GM19324 (cell line): ENCODE measurements around the gene EPM2A.
A peak's percentile ranks its signal among the peaks of the same experiment; 100 is the strongest.
"Not testable (repeated sequence)": the region's sequence is repeated elsewhere in the genome, so short reads cannot be mapped to it uniquely, and the experiment has no call there.

Experiments used
- ATAC-seq: cut with Tn5 transposase; IDR thresholded peaks from one replicate; pipeline ENCODE4 v1.9.1; 2021; ENCODE audit warnings: mild to moderate bottlenecking, moderate library complexity; ENCODE audit not compliant: unreplicated experiment, low FRiP score

Gene EPM2A

GRCh38 chr6:145735356-145736165 is at the start of gene EPM2A:
TSS of gene EPM2A (minus strand) at chr6:145735520. CDS start at chr6:145735498, 22 bp downstream.
- peak; percentile 81 for ATAC-seq

GRCh38 chr6:145784683-145785082 is 49.4 kb upstream of the EPM2A start:
- ATAC-seq: peak; percentile 84

DNA sequence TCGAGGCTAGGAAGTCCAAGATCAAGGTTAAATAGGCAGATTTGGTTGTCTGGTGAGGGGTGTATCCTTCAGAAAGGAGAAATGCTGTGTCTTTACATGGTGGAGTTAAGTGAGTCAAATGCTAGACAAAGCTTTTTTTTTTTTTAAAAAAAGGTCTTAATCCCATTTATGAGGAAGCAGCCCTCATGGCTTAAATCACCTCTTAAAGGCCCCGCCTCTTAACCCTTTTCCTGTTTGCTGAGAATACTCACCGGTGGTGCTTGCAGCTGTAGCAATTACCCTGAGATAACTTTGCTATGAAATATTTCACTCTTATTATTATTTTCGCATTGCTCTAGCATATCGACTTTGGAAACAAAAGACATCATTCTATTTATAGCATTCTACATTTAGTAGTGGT is 48.5 kb upstream of the EPM2A start:
- ATAC-seq: no peak

DNA sequence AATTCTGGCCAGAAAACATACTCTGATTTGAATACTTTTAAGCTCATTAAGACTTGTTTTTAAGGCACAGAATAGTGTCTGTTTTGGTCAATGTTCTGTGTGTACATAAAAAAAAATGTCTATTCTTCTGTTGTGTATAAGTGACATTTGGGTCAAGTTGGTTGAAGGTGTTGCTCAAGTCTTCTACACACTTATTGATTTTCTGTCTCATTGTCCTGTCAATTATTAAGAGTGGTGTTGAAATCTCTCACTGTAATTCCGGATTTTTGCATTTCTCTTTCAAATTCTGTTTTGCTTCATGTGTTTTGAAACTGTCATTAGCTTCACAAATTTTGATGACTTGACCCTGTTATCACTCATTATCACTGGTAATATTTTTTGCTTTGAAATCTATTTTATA is 37.5 kb upstream of the EPM2A start:
- no peak for ATAC-seq

- no peak for ATAC-seq
Observed at GRCh38 chr6:145765449-145765848, 30.1 kb upstream of the EPM2A start.

DNA sequence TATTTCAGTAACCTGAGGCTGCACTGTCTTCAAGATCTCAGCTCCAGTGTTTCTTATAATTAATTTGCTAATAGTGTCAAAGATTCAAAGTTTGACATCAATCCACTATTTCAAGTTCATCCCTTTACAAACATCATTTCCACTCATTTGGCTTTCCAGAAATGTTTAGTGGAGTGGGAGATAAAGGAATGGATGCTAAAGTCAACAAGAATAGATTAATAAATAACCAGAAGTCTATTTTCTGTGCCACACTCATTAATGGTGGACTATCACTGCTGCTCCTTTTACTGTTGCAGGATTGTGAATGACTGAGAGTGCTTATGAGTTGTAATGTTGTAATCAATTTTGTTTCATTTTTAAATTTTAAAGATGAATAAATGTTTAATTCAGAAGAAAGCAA is 28.4 kb upstream of the EPM2A start:
- ATAC-seq: no peak

DNA sequence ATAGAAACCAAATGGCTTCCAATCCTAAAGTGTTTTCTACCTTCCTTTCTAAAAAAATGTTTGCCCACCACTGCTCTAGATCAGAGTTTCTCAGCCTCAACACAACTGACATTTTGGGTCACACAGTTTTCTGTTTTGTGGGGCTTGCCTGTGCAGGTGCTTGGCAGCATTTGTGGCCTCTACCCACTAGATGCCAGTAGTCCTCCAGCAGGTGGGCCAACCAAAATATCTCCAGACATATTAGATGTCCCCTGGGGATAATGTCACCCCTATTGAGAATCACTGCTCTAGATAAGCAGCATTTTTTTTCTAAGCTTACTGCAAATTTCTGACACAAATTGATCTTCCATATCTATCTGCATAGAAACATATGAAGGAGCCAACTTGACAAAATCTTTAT is 26.3 kb upstream of the EPM2A start:
- ATAC-seq: peak; percentile 83

DNA sequence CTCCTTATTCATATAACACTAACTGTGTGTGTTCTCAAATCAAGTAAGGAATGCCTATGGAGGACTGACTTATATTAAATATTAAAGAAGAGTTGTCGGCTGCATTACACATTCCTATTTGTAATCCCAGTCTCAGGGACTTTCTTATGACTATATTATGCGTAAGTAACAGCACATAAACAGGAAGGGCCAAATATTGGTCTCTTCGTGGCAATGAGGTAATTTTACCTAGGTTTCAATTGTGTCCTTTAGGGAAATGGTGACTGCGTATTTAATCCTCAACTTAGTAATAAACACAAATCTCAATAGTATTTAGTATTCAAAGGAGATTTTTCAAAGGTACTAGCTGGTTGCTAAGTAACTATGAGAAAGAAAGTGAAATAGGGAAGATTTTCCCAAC is 22.8 kb upstream of the EPM2A start:
- no peak for ATAC-seq

DNA sequence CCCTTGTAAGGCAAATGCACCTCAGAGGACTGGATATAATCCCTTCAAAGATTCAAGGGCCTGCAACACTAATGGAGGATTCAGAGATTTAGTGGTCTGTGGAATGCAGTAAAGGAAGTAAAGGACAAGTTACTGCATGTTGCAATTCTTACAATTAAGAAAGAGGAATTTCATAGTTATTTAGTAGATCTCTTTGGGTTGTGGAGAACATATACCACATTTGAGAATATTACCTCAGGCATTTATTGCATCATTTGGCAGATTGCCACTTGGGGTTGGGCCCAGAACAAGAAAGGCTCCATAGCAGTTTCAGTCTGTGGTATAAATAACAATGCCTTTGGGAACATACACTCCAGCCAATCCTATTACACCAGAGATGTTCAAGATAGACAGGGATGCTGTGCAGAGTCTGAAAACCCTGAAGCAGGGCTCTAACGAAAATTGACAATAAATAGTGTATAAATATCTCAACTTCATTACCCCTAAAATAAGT is 20.9 kb upstream of the EPM2A start:
- no peak for ATAC-seq

DNA sequence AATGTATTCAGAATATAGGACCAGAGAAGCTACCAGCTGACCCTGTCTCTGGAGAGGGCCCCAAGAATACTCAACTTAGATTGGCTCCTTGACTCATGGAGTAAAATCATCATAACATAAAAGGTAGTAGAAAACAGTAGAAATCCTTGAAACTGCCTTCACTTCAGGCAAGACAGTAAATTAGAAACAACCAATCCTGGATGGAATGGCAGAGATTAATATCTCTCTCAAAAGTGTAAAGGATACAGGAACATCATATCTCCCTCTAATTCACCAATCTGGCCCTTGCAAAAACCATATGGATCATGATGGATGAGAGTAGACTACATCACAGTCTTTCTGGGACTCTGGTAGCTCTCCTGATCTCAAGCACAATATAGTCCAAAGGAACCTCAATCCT is 20.4 kb upstream of the EPM2A start:
- ATAC-seq: no peak

GRCh38 chr6:145752638-145753037 is 17.3 kb upstream of the EPM2A start:
- ATAC-seq: no peak

DNA sequence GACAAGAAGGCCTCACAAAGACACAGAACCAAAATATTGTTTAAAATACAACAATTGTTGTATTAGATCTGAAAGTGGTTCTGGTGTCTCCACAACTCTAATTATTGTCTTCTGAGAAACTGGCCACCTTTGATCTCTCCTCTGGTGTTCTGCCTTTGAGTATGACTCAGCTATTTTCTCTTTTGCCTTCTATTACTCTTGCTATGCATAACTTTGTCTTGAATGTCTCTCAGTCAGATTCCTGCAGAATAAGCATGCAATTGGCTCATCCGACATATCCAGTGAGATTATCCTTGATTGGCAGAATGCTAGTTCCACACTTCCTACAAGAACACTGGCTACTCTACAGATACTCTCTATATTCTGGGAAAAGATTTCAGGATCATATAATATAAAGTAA is 14.3 kb upstream of the EPM2A start:
- no peak for ATAC-seq

- no peak for ATAC-seq
Observed at GRCh38 chr6:145745861-145746260, 10.5 kb upstream of the EPM2A start.

DNA sequence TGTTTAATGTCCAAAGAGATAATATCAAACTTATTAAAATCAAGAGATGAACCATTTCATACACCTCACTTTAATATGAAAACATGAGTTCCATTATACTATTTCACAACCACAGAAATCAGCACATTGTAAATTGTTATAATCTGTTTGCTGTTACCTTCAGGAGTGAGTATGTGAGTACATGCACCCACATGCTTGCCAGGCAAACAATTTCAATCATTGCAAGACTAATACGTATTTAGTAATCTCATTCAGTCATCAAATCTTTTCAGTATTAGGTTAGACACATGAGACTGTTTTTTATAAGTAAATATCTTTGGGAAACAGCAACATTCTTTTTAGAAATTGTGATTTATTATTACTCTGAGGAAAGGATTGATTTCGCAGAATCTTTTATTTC is 9.3 kb upstream of the EPM2A start:
- no peak for ATAC-seq

DNA sequence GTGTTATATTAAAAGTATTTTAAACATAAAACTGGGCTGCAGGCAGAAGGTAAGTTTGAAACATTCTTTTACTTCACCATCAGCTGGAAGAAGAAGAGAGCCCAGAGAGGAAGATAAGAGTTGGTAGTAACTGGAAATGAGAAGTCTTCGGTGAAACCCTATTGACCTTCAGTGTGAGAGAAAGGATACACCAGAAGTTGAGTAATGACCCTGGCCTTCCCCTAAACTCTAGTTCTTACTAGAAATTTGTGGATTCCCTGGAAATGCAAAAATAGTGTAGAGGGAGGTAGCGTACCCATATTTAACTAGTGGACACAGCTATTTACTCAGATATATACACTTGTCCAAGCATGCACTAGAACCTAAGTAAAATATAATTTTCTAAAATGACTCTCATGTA is 8.0 kb upstream of the EPM2A start:
- no peak for ATAC-seq

DNA sequence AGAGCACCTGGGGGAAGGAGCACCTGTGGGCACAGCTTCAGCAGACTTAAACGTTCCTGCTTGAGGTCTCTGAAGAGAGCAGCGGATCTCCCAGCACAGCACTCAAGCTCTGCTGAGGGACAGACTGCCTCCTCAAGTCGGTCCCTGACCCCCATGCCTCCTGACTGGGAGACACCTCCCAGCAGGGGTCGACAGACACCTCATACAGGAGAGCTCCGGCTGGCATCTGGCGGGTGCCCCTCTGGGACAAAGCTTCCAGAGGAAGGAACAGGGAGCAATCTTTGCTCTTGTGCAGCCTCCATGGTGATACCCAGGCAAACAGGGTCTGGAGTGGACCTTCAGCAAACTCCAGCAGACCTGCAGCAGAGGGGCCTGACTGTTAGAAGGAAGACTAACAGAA is 7.2 kb upstream of the EPM2A start:
- ATAC-seq: not testable (repeated sequence)

DNA sequence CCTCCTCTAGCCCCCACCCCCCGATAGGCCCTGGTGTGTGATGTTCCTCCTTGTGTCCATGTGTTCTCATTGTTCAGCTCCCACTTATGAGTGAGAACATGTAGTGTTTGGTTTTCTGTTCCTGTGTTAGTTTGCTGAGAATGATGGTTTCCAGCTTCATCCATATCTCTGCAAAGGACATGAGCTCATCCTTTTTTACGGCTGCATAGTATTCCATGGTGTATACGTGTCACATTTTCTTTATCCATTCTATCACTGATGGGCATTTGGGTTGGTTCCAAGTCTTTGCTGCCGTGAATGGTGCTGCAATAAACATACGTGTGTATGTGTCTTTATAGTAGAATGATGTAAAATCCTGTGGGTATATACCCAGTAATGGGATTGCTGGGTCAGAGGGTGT is 4.4 kb upstream of the EPM2A start:
- not testable (repeated sequence) for ATAC-seq

DNA sequence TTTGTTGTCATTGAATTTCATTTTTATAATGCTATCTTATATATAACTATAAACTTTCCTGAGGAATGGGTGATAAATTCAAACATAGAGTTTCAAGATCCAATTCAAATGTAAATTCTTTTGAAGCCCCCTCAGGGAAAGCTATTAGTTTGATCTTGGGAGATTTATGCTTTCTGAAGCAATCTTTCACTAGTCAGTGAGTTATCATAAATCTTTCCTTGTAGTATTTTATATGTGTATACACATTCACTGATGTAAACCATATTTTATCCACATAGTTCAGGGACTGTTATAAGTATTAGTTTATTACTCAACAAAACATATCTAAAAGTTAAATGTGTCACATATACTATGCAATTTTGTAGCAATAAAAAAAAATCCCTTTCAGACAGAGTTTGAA is 2.9 kb upstream of the EPM2A start:
- ATAC-seq: no peak

- ATAC-seq: no peak
Observed at GRCh38 chr6:145736661-145737144, 1.4 kb upstream of the EPM2A start.

- ATAC-seq: peak; percentile 91
Observed at GRCh38 chr6:145734486-145735355, 599 bp downstream of the EPM2A start.

GRCh38 chr6:145733810-145734209 is 1.5 kb downstream of the EPM2A start:
- no peak for ATAC-seq
